ENCODE measurements around the gene PLCD3. TPM values are rescaled to one million over a fixed set of nuclear protein-coding genes. Genes with fewer than 3 reads are reported as not detected.

Gene PLCD3
- total and polyA plus RNA-seq, 10 of the 15 experiments (the other 5 are each of a cell fraction or from before 2014, with no cell fraction given) = 0.02 to 1.6 (median 0.44) TPM

DNA sequence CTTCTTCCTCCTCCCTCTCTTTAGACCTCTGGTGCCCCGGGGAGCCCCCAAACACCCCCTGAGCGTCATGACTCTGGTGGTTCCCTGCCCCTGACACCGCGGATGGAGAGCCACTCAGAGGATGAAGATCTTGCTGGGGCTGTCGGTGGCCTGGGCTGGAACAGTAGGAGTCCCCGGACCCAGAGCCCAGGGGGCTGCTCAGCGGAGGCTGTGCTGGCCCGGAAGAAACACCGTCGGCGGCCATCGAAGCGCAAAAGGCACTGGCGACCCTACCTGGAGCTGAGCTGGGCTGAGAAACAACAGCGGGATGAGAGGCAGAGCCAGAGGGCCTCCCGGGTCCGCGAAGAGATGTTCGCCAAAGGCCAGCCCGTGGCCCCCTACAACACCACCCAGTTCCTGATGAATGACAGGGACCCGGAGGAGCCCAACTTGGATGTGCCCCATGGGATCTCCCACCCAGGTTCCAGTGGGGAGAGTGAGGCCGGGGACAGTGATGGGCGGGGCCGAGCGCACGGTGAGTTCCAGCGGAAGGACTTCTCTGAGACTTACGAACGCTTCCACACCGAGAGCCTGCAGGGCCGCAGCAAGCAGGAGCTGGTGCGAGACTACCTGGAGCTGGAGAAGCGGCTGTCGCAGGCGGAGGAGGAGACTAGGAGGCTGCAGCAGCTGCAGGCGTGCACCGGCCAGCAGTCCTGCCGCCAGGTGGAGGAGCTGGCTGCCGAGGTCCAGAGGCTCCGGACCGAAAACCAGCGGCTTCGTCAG is 36.9 kb upstream of the PLCD3 start:
- TF ChIP-seq, protein P1, sequence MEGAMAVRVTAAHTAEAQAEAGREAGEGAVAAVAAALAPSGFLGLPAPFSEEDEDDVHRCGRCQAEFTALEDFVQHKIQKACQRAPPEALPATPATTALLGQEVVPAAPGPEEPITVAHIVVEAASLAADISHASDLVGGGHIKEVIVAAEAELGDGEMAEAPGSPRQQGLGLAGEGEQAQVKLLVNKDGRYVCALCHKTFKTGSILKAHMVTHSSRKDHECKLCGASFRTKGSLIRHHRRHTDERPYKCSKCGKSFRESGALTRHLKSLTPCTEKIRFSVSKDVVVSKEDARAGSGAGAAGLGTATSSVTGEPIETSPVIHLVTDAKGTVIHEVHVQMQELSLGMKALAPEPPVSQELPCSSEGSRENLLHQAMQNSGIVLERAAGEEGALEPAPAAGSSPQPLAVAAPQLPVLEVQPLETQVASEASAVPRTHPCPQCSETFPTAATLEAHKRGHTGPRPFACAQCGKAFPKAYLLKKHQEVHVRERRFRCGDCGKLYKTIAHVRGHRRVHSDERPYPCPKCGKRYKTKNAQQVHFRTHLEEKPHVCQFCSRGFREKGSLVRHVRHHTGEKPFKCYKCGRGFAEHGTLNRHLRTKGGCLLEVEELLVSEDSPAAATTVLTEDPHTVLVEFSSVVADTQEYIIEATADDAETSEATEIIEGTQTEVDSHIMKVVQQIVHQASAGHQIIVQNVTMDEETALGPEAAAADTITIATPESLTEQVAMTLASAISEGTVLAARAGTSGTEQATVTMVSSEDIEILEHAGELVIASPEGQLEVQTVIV (IDR thresholded peaks at IDR 0.05; ENCODE audit: borderline replicate concordance, partially characterized antibody) = no peak
- TF ChIP-seq, protein P2, sequence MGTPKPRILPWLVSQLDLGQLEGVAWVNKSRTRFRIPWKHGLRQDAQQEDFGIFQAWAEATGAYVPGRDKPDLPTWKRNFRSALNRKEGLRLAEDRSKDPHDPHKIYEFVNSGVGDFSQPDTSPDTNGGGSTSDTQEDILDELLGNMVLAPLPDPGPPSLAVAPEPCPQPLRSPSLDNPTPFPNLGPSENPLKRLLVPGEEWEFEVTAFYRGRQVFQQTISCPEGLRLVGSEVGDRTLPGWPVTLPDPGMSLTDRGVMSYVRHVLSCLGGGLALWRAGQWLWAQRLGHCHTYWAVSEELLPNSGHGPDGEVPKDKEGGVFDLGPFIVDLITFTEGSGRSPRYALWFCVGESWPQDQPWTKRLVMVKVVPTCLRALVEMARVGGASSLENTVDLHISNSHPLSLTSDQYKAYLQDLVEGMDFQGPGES (IDR thresholded peaks at IDR 0.05) = no peak
- no peak for TF ChIP-seq HDAC6 (IDR thresholded peaks at IDR 0.05; ENCODE audit: unreplicated experiment)
- no peak for TF ChIP-seq SPI1 (IDR thresholded peaks at IDR 0.05; ENCODE audit: borderline replicate concordance, insufficient read depth, low read depth, low read length)
- no peaks in the 10 kb centered on the region for H3K36me3 ChIP-seq (ENCODE audit: control insufficient read depth in 2 of 2, insufficient read depth in 2 of 2, low read length in 1 of 2)
- H3K4me2 ChIP-seq (ENCODE audit: control insufficient read depth, insufficient read depth) = no peak overlapping the region
- H3K4me1 ChIP-seq (ENCODE audit: control insufficient read depth, insufficient read depth, low read length) = peaks cover 7% of the 10 kb centered on the region; the same call in 1 of the 2 replicates
- CTCF ChIA-PET = interaction anchor here (1.0 kb wide), 1 partner anchor 17 kb away, joined by 8 read pairs; no protein-coding TSS in a partner anchor
- DNase-seq (ENCODE audit: low read depth, low spot score) = no peak
- no peak overlapping the region for H2AFZ ChIP-seq (ENCODE audit: control insufficient read depth, low read depth, low read length)
- no TSS peak for BruUV-seq (replicated peaks)
- intact Hi-C loops (cut with micrococcal nuclease; ENCODE audit: unreplicated experiment) (no loop called here), in situ Hi-C loops (cut with MboI) (no loop called here)
- 95% methylated on average over 37 of the region's 43 CpGs for WGBS (ENCODE audit: insufficient coverage, insufficient replicate concordance, low lambda C conversion rate, missing lambda C conversion rate)
- ATAC-seq = no peak
- no peak overlapping the region for H3K9ac ChIP-seq (ENCODE audit: control insufficient read depth, insufficient read depth, low read length)
- no peak overlapping the region for H3K4me3 ChIP-seq
- no peaks in the 10 kb centered on the region for H3K79me2 ChIP-seq (ENCODE audit: control insufficient read depth, insufficient read depth, low read length)
- no peaks in the 10 kb centered on the region for H3K27me3 ChIP-seq (replicated peaks in 1 of 2; ENCODE audit: control insufficient read depth in 2 of 2, insufficient read depth in 2 of 2, low read length in 1 of 2)
- POLR2A ChIA-PET = no interaction called here
- no peaks in the 10 kb centered on the region for H3K9me3 ChIP-seq (replicated peaks; ENCODE audit: control insufficient read depth, insufficient read depth, low read length)
- RAD21 ChIA-PET (ENCODE audit: unreplicated experiment) = no interaction called here
- H4K20me1 ChIP-seq (ENCODE audit: control insufficient read depth, insufficient read depth) = no peaks in the 10 kb centered on the region
- SMC1A ChIA-PET (ENCODE audit: uncharacterized antibody, unreplicated experiment) = no interaction called here
- FAIRE-seq = no peak
- H3K27ac ChIP-seq (ENCODE audit: control insufficient read depth, insufficient read depth) = no peak overlapping the region
